PFSK-1 (cell line): ENCODE measurements around the gene ADAMTS14.

Source experiments
- FOXP2 ChIP-seq: optimal IDR thresholded peaks from 2 replicates; pipeline ENCODE3; 2011; ENCODE audit warnings: borderline replicate concordance, control low read depth, inconsistent platforms; ENCODE audit not compliant: insufficient read depth; ENCODE audit errors: extremely low read length, extremely low read depth
- POLR2AphosphoS5 ChIP-seq: IDR thresholded peaks from 2 replicates; pipeline ENCODE4 v1.6.1; 2012; ENCODE audit warnings: low read depth, mild to moderate bottlenecking, control low read depth, low read length, moderate library complexity
- REST ChIP-seq, 2 experiments: IDR thresholded peaks; 2 replicates each; pipeline versions ENCODE4 v1.6.1 to v1.8.0; 2011 to 2012; ENCODE audit warnings: low read depth in 2 of 2, low read length in 2 of 2, control low read depth in 1 of 2, inconsistent platforms in 1 of 2, mild to moderate bottlenecking in 1 of 2, moderate library complexity in 1 of 2; ENCODE audit not compliant: insufficient read depth in 1 of 2
- SIN3A ChIP-seq: IDR thresholded peaks from 2 replicates; pipeline ENCODE4 v1.6.1; 2012; ENCODE audit warnings: mild to moderate bottlenecking, low read length, moderate library complexity, borderline replicate concordance; ENCODE audit not compliant: insufficient read depth
- TAF1 ChIP-seq: IDR thresholded peaks from 2 replicates; pipeline ENCODE4 v1.6.1; 2012; ENCODE audit warnings: low read length, control low read depth, borderline replicate concordance; ENCODE audit not compliant: insufficient read depth

Gene ADAMTS14

GRCh38 chr10:70626056-70626455 lies 46.2 kb upstream of the ADAMTS14 start:
- TF ChIP-seq FOXP2 (no peak), POLR2AphosphoS5 (no peak), SIN3A (no peak), TAF1 (no peak), REST (IDR thresholded peaks at IDR 0.05; ENCODE audit: insufficient read depth in 1 of 2, low read depth in 2 of 2, low read length in 2 of 2) (no peak)

- TF ChIP-seq POLR2AphosphoS5 (no peak), REST (IDR thresholded peaks at IDR 0.05; ENCODE audit: insufficient read depth in 1 of 2, low read depth in 2 of 2, low read length in 2 of 2) (no peak), FOXP2 (no peak), TAF1 (no peak)
Measured at GRCh38 chr10:70629338-70629737, 43.0 kb upstream of the ADAMTS14 start.

- TF ChIP-seq SIN3A (no peak), FOXP2 (no peak), TAF1 (no peak), REST (IDR thresholded peaks at IDR 0.05; ENCODE audit: insufficient read depth in 1 of 2, low read depth in 2 of 2, low read length in 2 of 2) (no peak), POLR2AphosphoS5 (no peak)
Measured at GRCh38 chr10:70634011-70634410, 38.3 kb upstream of the ADAMTS14 start.

- TF ChIP-seq FOXP2: no peak
- no peak for TF ChIP-seq SIN3A
- TF ChIP-seq REST (IDR thresholded peaks at IDR 0.05; ENCODE audit: insufficient read depth in 1 of 2, low read depth in 2 of 2, low read length in 2 of 2): no peak
- TF ChIP-seq POLR2AphosphoS5: no peak
- TF ChIP-seq TAF1: no peak
Measured at GRCh38 chr10:70647086-70647485, 25.2 kb upstream of the ADAMTS14 start.

- TF ChIP-seq SIN3A: no peak
- no peak for TF ChIP-seq POLR2AphosphoS5
- no peak for TF ChIP-seq REST (IDR thresholded peaks at IDR 0.05; ENCODE audit: insufficient read depth in 1 of 2, low read depth in 2 of 2, low read length in 2 of 2)
- no peak for TF ChIP-seq FOXP2
- no peak for TF ChIP-seq TAF1
Measured at GRCh38 chr10:70648427-70648826, 23.9 kb upstream of the ADAMTS14 start.
